ENCODE data around the gene PAPPA.

DNA sequence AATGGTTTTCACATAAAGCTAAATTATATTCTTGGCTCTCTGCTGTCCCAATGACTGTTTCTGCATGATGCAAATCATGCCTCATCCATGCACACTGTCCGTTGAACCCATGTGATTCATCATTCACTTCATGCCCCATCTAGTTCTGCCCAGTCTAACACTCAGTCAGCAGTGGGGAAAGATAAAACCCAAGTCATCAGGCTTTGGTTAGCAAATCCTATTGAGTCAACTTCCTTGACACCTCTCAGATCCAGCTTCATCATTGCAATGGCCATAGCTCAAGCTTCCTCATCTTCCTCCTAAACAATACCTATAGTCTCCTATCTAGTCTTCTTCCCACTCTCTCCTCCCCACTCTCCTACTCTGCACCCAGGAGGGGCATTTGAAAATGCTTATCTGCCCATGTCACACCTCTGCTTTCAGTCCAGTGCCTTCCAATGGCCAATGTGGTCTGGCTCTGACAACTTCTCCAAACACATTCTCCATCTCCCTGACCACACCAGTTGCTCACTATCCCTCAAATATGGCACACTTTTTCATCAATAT is 267.5 kb downstream of the PAPPA start:
- TF ChIP-seq MXI1 (IDR thresholded peaks at IDR 0.05; ENCODE audit: low read depth, low read length) = no peak
- no peak for TF ChIP-seq CHD2 (IDR thresholded peaks at IDR 0.05; ENCODE audit: low read length, partially characterized antibody)
- TF ChIP-seq, protein P1, sequence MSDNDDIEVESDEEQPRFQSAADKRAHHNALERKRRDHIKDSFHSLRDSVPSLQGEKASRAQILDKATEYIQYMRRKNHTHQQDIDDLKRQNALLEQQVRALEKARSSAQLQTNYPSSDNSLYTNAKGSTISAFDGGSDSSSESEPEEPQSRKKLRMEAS (IDR thresholded peaks at IDR 0.05; ENCODE audit: low read depth) = no peak
- TF ChIP-seq EP300 (IDR thresholded peaks at IDR 0.05; ENCODE audit: borderline replicate concordance in 1 of 2, low read depth in 1 of 2, low read length in 1 of 2) = no peak
- TF ChIP-seq JUND (IDR thresholded peaks at IDR 0.05) = no peak
- TF ChIP-seq RXRA (IDR thresholded peaks at IDR 0.05; ENCODE audit: borderline replicate concordance, low read depth) = no peak
- no peak for TF ChIP-seq RAD21 (IDR thresholded peaks at IDR 0.05; ENCODE audit: low read length)
- TF ChIP-seq TEAD4 (IDR thresholded peaks at IDR 0.05; ENCODE audit: borderline replicate concordance, insufficient read depth) = no peak
- TF ChIP-seq, protein P2, sequence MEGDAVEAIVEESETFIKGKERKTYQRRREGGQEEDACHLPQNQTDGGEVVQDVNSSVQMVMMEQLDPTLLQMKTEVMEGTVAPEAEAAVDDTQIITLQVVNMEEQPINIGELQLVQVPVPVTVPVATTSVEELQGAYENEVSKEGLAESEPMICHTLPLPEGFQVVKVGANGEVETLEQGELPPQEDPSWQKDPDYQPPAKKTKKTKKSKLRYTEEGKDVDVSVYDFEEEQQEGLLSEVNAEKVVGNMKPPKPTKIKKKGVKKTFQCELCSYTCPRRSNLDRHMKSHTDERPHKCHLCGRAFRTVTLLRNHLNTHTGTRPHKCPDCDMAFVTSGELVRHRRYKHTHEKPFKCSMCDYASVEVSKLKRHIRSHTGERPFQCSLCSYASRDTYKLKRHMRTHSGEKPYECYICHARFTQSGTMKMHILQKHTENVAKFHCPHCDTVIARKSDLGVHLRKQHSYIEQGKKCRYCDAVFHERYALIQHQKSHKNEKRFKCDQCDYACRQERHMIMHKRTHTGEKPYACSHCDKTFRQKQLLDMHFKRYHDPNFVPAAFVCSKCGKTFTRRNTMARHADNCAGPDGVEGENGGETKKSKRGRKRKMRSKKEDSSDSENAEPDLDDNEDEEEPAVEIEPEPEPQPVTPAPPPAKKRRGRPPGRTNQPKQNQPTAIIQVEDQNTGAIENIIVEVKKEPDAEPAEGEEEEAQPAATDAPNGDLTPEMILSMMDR (IDR thresholded peaks at IDR 0.05) = no peak
